ENCODE data around the gene DAB2IP. TPM values are rescaled to one million over a fixed set of nuclear protein-coding genes. Genes with fewer than 3 reads are reported as not detected.

The DAB2IP gene
- total and polyA plus RNA-seq, 2 donors (not counting 1 experiment from before 2014, with no cell fraction given): 14.6 to 16.5 TPM

GRCh38 chr9:121752929-121753328 lies 101.5 kb downstream of the DAB2IP start:
- no peak for TF ChIP-seq CTCF (conservative IDR thresholded peaks at IDR 0.05 in 1 of 2, IDR thresholded peaks at IDR 0.05 in 1 of 2; ENCODE audit: low read depth in 1 of 2, low read length in 2 of 2)
- TF ChIP-seq EZH2 (IDR thresholded peaks at IDR 0.05; ENCODE audit: low read length, missing control alignments): no peak
- Histone ChIP-seq H2AFZ (ENCODE audit: low read length) (no peak overlapping the region), H3K27ac (ENCODE audit: insufficient read depth, low read length) (no peak overlapping the region)

GRCh38 chr9:121753802-121754654 lies 102.6 kb downstream of the DAB2IP start:
- peaks cover 1% of the 10 kb centered on the region for H3K36me3 ChIP-seq (ENCODE audit: control insufficient read depth, insufficient read depth, low read length)
- peaks cover 3% of the 10 kb centered on the region for H3K79me2 ChIP-seq (ENCODE audit: control insufficient read depth, insufficient read depth, low read length)
- no peak for DNase-seq (ENCODE audit: low read depth in 2 of 2)
- H3K27me3 ChIP-seq (ENCODE audit: control insufficient read depth, insufficient read depth, low read length): no peaks in the 10 kb centered on the region
- no peaks in the 10 kb centered on the region for H3K9me3 ChIP-seq (ENCODE audit: control insufficient read depth, insufficient read depth, low read depth, low read length)
- H3K4me2 ChIP-seq (ENCODE audit: extremely low read depth, insufficient read depth, low read length): no peak overlapping the region
- no peak overlapping the region for H3K9ac ChIP-seq (ENCODE audit: insufficient read depth, low read length)
- no peak overlapping the region for H2AFZ ChIP-seq (ENCODE audit: low read length)
- TF ChIP-seq EZH2 (IDR thresholded peaks at IDR 0.05; ENCODE audit: low read length, missing control alignments): no peak
- TF ChIP-seq CTCF (conservative IDR thresholded peaks at IDR 0.05 in 1 of 2, IDR thresholded peaks at IDR 0.05 in 1 of 2; ENCODE audit: low read depth in 1 of 2, low read length in 2 of 2): no peak
- H3K4me1 ChIP-seq (ENCODE audit: control insufficient read depth, extremely low read depth, insufficient read depth, low read length): peaks cover 13% of the 10 kb centered on the region
- H3K27ac ChIP-seq (ENCODE audit: insufficient read depth, low read length): no peak overlapping the region
- H4K20me1 ChIP-seq (ENCODE audit: control insufficient read depth, extremely low read depth, insufficient read depth, low read length): no peaks in the 10 kb centered on the region
- H3K4me3 ChIP-seq (replicated peaks in 1 of 4; ENCODE audit: control extremely low read depth in 1 of 4, insufficient read depth in 1 of 4, low read depth in 3 of 4, low read length in 4 of 4): no peak overlapping the region

More at GRCh38 chr9:121752929-121753328, 101.5 kb downstream of the DAB2IP start:
- H3K4me3 ChIP-seq (replicated peaks in 1 of 4; ENCODE audit: control extremely low read depth in 1 of 4, insufficient read depth in 1 of 4, low read depth in 3 of 4, low read length in 4 of 4): no peak overlapping the region
- no peak for DNase-seq (ENCODE audit: low read depth in 2 of 2)
- no peaks in the 10 kb centered on the region for H3K27me3 ChIP-seq (ENCODE audit: control insufficient read depth, insufficient read depth, low read length)
- peaks cover 18% of the 10 kb centered on the region for H3K4me1 ChIP-seq (ENCODE audit: control insufficient read depth, extremely low read depth, insufficient read depth, low read length)
- H3K36me3 ChIP-seq (ENCODE audit: control insufficient read depth, insufficient read depth, low read length): no peaks in the 10 kb centered on the region
- no peaks in the 10 kb centered on the region for H4K20me1 ChIP-seq (ENCODE audit: control insufficient read depth, extremely low read depth, insufficient read depth, low read length)
- H3K79me2 ChIP-seq (ENCODE audit: control insufficient read depth, insufficient read depth, low read length): peaks cover 3% of the 10 kb centered on the region
- H3K4me2 ChIP-seq (ENCODE audit: extremely low read depth, insufficient read depth, low read length): no peak overlapping the region
- no peaks in the 10 kb centered on the region for H3K9me3 ChIP-seq (ENCODE audit: control insufficient read depth, insufficient read depth, low read depth, low read length)
- H3K9ac ChIP-seq (ENCODE audit: insufficient read depth, low read length): no peak overlapping the region

- TF ChIP-seq EZH2 (IDR thresholded peaks at IDR 0.05; ENCODE audit: low read length, missing control alignments) (no peak), CTCF (conservative IDR thresholded peaks at IDR 0.05 in 1 of 2, IDR thresholded peaks at IDR 0.05 in 1 of 2; ENCODE audit: low read depth in 1 of 2, low read length in 2 of 2) (no peak)
Measured at GRCh38 chr9:121754655-121755436, 103.4 kb downstream of the DAB2IP start.

More at GRCh38 chr9:121754655-121755436, 103.4 kb downstream of the DAB2IP start:
- H3K27me3 ChIP-seq (ENCODE audit: control insufficient read depth, insufficient read depth, low read length): no peaks in the 10 kb centered on the region
- no peak overlapping the region for H3K27ac ChIP-seq (ENCODE audit: insufficient read depth, low read length)
- H4K20me1 ChIP-seq (ENCODE audit: control insufficient read depth, extremely low read depth, insufficient read depth, low read length): no peaks in the 10 kb centered on the region
- H2AFZ ChIP-seq (ENCODE audit: low read length): no peak overlapping the region
- H3K9me3 ChIP-seq (ENCODE audit: control insufficient read depth, insufficient read depth, low read depth, low read length): no peaks in the 10 kb centered on the region
- no peak overlapping the region for H3K4me2 ChIP-seq (ENCODE audit: extremely low read depth, insufficient read depth, low read length)
- peaks cover under 1% of the 10 kb centered on the region for H3K79me2 ChIP-seq (ENCODE audit: control insufficient read depth, insufficient read depth, low read length)
- no peak overlapping the region for H3K9ac ChIP-seq (ENCODE audit: insufficient read depth, low read length)
- H3K36me3 ChIP-seq (ENCODE audit: control insufficient read depth, insufficient read depth, low read length): peaks cover 6% of the 10 kb centered on the region
- H3K4me1 ChIP-seq (ENCODE audit: control insufficient read depth, extremely low read depth, insufficient read depth, low read length): peaks cover 6% of the 10 kb centered on the region
- H3K4me3 ChIP-seq (replicated peaks in 1 of 4; ENCODE audit: control extremely low read depth in 1 of 4, insufficient read depth in 1 of 4, low read depth in 3 of 4, low read length in 4 of 4): no peak overlapping the region
- DNase-seq (ENCODE audit: low read depth in 2 of 2): no peak
